SK-N-SH treated with all-trans-retinoic acid at 6 μM for 48 hours (cell line): ENCODE results near the gene DSTYK.

Experiments used
- ATAC-seq: fragments of 200-7000 bp; cut with Tn5 transposase; 3 replicates; pipeline ENCODE4 v1.9.1; 2020; ENCODE audit warnings: mild to moderate bottlenecking, moderate library complexity
- ARNTL ChIP-seq: fragments of 450-650 bp; formaldehyde crosslinking; IDR thresholded peaks from 2 replicates; pipeline ENCODE4 v1.5.0; 2020; ENCODE audit warnings: low read depth, mild to moderate bottlenecking, moderate library complexity, borderline replicate concordance
- BACH2 ChIP-seq: fragments of 250-450 bp; sonication (Bioruptor Pico); IDR thresholded peaks from 2 replicates; pipeline ENCODE4 v1.9.0; 2021; ENCODE audit warnings: mild to moderate bottlenecking, borderline replicate concordance
- CSDC2 ChIP-seq: fragments of 250-450 bp; sonication (Bioruptor Pico); IDR thresholded peaks from 2 replicates; pipeline ENCODE4 v1.5.0; 2020; ENCODE audit warnings: mild to moderate bottlenecking, moderate library complexity
- CSRNP3 ChIP-seq: fragments of 250-450 bp; sonication (Bioruptor Pico); IDR thresholded peaks from 2 replicates; pipeline ENCODE4 v1.5.1; 2021; ENCODE audit warnings: mild to moderate bottlenecking, moderate library complexity
- ESRRG ChIP-seq: fragments of 250-450 bp; sonication (Bioruptor Pico); IDR thresholded peaks from 2 replicates; pipeline ENCODE4 v1.6.1; 2021; ENCODE audit warnings: mild to moderate bottlenecking
- GLIS3 ChIP-seq: fragments of 250-450 bp; sonication (Bioruptor Pico); IDR thresholded peaks from 2 replicates; pipeline ENCODE4 v1.5.0; 2020; ENCODE audit warnings: mild to moderate bottlenecking, moderate library complexity
- ISL1 ChIP-seq: fragments of 250-450 bp; sonication (Bioruptor Pico); IDR thresholded peaks from 2 replicates; pipeline ENCODE4 v2.1.2; 2022; ENCODE audit warnings: mild to moderate bottlenecking, moderate library complexity
- OSR1 ChIP-seq: fragments of 250-450 bp; sonication (Bioruptor Pico); IDR thresholded peaks from 2 replicates; pipeline ENCODE4 v1.8.0; 2022; ENCODE audit warnings: moderate library complexity, mild to moderate bottlenecking, inconsistent platforms
- PATZ1 ChIP-seq: fragments of 250-450 bp; sonication (Bioruptor Pico); IDR thresholded peaks from 2 replicates; pipeline ENCODE4 v1.8.0; 2020; ENCODE audit warnings: mild to moderate bottlenecking, moderate library complexity, borderline replicate concordance
- PPARA ChIP-seq: fragments of 250-450 bp; sonication (Bioruptor Pico); IDR thresholded peaks from 2 replicates; pipeline ENCODE4 v1.5.0; 2020; ENCODE audit warnings: mild to moderate bottlenecking, borderline replicate concordance
- SNAI2 ChIP-seq: fragments of 250-450 bp; sonication (Bioruptor Pico); IDR thresholded peaks from 2 replicates; pipeline ENCODE4 v1.5.0; 2020; ENCODE audit warnings: mild to moderate bottlenecking, moderate library complexity
- TCF4 ChIP-seq: fragments of 250-450 bp; sonication (Bioruptor Pico); IDR thresholded peaks from 2 replicates; pipeline ENCODE4 v1.8.0; 2021; ENCODE audit warnings: mild to moderate bottlenecking, moderate library complexity, borderline replicate concordance
- TOX ChIP-seq: fragments of 250-450 bp; sonication (Bioruptor Pico); IDR thresholded peaks from 2 replicates; pipeline ENCODE4 v1.8.0; 2021; ENCODE audit warnings: mild to moderate bottlenecking, moderate library complexity, borderline replicate concordance
- ZC3H10 ChIP-seq: fragments of 250-450 bp; sonication (Bioruptor Pico); IDR thresholded peaks from 2 replicates; pipeline ENCODE4 v1.5.1; 2021; ENCODE audit warnings: mild to moderate bottlenecking, moderate library complexity
- ZFP3 ChIP-seq: fragments of 250-450 bp; sonication (Bioruptor Pico); IDR thresholded peaks from 2 replicates; pipeline ENCODE4 v1.5.0; 2020; ENCODE audit warnings: mild to moderate bottlenecking, moderate library complexity
- ZFP30 ChIP-seq: fragments of 450-650 bp; formaldehyde crosslinking; IDR thresholded peaks from 2 replicates; pipeline ENCODE4 v1.5.0; 2022; ENCODE audit warnings: mild to moderate bottlenecking, moderate library complexity
- ZNF565 ChIP-seq: fragments of 450-650 bp; formaldehyde crosslinking; conservative IDR thresholded peaks from 2 replicates; pipeline ENCODE4 v1.5.0; 2020; ENCODE audit warnings: low read depth, mild to moderate bottlenecking, moderate library complexity
- TF ChIP-seq, protein P1 (sequence below): fragments of 250-450 bp; sonication (Bioruptor Pico); IDR thresholded peaks from 2 replicates; pipeline ENCODE4 v1.8.0; 2021; ENCODE audit warnings: low read depth, mild to moderate bottlenecking, moderate library complexity, borderline replicate concordance
- TF ChIP-seq, protein P2 (sequence below): fragments of 250-450 bp; sonication (Bioruptor Pico); IDR thresholded peaks from 2 replicates; pipeline ENCODE4 v1.5.0; 2020; ENCODE audit warnings: mild to moderate bottlenecking, moderate library complexity
- TF ChIP-seq, protein P3 (sequence below): fragments of 250-450 bp; sonication (Bioruptor Pico); IDR thresholded peaks from 2 replicates; pipeline ENCODE4 v1.5.1; 2020; ENCODE audit warnings: low read depth, mild to moderate bottlenecking, moderate library complexity

The DSTYK gene

DNA sequence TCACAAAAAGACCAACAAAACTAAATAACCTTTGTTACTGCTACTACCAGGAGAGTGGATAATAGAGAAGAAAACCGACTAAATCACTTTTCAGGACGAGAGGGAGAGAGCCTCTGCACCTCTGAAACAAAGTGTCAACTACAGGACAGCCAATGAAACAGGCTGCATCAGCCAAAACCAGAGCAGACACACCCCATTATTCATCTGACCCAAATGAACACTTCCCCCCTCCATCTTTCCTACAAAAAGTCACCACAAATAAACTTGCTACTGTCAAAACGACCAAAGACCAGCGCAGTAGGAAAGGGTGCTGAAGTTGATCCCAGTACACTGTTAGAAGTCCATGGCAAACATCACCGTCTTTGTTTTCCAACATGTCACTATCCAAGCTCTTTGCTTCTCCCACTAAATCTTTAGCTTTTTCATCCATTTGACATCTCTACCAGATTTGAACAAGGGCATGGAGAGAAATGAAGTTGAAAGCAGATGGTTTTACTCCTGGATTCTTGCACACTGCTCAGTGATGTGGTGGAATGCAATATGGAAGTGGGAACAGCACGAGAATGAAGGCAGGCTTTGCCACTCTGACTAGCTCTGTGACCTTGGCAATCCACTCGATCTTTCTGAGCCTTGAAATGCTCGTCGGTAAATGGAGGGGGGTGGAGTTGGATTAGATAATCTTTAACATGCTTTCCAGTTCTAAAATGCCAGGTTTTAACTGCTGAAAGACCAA, 20.5 kb downstream of the DSTYK start (continued):
- TF ChIP-seq ISL1 (no peak), PATZ1 (CRISPR knock-in tag) (no peak)
- TF ChIP-seq, protein P1, sequence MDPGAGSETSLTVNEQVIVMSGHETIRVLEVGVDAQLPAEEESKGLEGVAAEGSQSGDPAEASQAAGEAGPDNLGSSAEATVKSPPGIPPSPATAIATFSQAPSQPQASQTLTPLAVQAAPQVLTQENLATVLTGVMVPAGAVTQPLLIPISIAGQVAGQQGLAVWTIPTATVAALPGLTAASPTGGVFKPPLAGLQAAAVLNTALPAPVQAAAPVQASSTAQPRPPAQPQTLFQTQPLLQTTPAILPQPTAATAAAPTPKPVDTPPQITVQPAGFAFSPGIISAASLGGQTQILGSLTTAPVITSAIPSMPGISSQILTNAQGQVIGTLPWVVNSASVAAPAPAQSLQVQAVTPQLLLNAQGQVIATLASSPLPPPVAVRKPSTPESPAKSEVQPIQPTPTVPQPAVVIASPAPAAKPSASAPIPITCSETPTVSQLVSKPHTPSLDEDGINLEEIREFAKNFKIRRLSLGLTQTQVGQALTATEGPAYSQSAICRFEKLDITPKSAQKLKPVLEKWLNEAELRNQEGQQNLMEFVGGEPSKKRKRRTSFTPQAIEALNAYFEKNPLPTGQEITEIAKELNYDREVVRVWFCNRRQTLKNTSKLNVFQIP (CRISPR knock-in tag): no peak

- TF ChIP-seq, protein P1 (CRISPR knock-in tag): no peak
- TF ChIP-seq ESRRG (CRISPR knock-in tag) (no peak), ZNF565 (CRISPR knock-in tag) (no peak), ZC3H10 (CRISPR knock-in tag) (no peak), GLIS3 (CRISPR knock-in tag) (no peak), CSRNP3 (no peak), ARNTL (CRISPR knock-in tag) (no peak), BACH2 (CRISPR knock-in tag) (no peak), PPARA (no peak), CSDC2 (CRISPR knock-in tag) (no peak), TCF4 (CRISPR knock-in tag) (no peak), ZFP3 (CRISPR knock-in tag) (no peak), OSR1 (no peak), ZFP30 (no peak), PATZ1 (CRISPR knock-in tag) (no peak), ISL1 (no peak), SNAI2 (CRISPR knock-in tag) (no peak), TOX (CRISPR knock-in tag) (no peak)
- TF ChIP-seq, protein P2, sequence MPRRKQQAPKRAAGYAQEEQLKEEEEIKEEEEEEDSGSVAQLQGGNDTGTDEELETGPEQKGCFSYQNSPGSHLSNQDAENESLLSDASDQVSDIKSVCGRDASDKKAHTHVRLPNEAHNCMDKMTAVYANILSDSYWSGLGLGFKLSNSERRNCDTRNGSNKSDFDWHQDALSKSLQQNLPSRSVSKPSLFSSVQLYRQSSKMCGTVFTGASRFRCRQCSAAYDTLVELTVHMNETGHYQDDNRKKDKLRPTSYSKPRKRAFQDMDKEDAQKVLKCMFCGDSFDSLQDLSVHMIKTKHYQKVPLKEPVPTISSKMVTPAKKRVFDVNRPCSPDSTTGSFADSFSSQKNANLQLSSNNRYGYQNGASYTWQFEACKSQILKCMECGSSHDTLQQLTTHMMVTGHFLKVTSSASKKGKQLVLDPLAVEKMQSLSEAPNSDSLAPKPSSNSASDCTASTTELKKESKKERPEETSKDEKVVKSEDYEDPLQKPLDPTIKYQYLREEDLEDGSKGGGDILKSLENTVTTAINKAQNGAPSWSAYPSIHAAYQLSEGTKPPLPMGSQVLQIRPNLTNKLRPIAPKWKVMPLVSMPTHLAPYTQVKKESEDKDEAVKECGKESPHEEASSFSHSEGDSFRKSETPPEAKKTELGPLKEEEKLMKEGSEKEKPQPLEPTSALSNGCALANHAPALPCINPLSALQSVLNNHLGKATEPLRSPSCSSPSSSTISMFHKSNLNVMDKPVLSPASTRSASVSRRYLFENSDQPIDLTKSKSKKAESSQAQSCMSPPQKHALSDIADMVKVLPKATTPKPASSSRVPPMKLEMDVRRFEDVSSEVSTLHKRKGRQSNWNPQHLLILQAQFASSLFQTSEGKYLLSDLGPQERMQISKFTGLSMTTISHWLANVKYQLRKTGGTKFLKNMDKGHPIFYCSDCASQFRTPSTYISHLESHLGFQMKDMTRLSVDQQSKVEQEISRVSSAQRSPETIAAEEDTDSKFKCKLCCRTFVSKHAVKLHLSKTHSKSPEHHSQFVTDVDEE (CRISPR knock-in tag): no peak
- TF ChIP-seq, protein P3, sequence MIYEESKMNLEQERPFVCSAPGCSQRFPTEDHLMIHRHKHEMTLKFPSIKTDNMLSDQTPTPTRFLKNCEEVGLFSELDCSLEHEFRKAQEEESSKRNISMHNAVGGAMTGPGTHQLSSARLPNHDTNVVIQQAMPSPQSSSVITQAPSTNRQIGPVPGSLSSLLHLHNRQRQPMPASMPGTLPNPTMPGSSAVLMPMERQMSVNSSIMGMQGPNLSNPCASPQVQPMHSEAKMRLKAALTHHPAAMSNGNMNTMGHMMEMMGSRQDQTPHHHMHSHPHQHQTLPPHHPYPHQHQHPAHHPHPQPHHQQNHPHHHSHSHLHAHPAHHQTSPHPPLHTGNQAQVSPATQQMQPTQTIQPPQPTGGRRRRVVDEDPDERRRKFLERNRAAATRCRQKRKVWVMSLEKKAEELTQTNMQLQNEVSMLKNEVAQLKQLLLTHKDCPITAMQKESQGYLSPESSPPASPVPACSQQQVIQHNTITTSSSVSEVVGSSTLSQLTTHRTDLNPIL (CRISPR knock-in tag): no peak
- ATAC-seq: no peak
Observed at GRCh38 chr1:205189131-205189530, 22.4 kb downstream of the DSTYK start.
